ENCODE results near the gene NRSN1.
"Not testable (repeated sequence)": the region's sequence is repeated elsewhere in the genome, so short reads cannot be mapped to it uniquely, and the experiment has no call there.

Gene NRSN1, protein sequence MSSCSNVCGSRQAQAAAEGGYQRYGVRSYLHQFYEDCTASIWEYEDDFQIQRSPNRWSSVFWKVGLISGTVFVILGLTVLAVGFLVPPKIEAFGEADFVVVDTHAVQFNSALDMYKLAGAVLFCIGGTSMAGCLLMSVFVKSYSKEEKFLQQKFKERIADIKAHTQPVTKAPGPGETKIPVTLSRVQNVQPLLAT

DNA sequence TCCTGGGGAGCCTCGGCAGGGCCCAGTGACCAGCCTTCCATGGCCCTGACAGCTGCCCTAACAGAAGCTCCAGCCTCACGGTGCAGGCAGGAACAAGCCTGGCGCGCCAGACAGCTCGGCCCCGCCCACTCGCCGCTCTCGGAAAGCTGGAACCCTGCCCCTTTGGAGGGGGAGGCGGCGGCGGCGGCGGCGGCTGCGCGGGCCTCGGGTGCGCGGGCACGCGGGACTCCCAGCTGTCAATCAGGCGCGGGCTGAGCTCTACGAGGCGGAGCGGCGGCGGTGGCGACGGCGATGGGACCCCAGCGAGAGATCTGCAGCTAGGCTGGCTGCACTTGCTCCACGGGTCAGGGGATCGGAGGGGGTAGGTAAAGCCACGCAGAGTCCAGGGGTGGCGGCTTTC lies at the start of gene NRSN1:
Gene NRSN1, plus strand, starts transcription at position 236 of the 400 bp plus-strand sequence. CDS start 8,113 bp downstream, outside the sequence.
- DNase-seq, result peak; percentile 57

DNA sequence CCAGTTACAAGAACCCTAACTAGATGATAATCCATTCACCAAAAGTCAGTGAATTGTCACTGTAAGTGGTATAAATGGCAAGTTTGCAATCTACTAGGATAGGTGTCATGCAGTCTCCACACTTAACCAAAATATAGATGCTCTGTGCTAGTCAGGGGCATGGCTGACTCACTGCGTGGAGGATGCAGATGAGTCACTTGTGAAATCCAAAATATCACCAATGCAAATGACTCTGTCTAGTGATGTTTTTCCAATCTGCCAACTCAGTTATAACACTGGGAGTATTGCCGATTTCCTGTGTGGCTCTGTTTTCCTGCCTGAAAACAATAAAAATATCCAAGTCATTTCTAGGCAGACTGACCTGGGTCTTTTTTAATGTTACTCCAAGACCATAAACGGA lies 47.8 kb upstream of the NRSN1 start:
- no peak for DNase-seq

DNA sequence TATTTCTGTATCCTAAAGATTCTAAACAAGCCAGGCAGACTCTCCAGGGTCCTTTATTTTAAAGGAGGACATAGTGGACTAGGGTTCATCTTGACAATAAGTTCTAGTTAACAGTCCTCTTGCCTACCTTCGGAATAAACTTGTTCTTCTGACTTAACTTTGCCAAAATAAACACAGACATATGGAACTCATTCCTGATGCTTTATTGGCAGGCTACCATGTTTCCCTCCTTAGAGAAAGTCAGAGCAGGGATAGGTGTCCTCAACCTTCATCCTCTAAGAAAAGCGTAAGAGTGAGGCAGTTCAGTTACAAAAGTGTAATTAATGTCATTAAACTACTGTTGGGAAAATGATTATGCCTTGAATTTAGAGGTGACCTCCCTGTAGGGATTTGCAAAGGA lies 46.9 kb upstream of the NRSN1 start:
- DNase-seq, result no peak

DNA sequence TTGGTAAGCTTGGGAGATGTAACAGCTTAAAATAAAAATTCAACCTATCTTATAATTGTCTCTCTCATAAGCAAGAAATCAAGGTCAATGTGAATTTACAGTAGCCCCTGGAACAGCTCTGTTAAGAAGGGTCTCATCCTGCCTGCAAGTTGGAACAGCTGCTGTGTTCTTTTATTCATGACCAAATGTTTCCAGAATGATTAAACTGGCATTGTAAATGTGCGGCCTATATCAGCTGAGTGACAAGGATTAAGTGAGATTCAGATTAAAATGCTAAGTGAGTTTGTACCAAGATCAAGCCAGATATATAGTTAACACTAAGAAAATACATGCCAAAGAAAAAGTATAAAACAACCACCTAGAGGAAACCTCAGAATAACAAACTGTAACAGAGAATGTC lies 45.3 kb upstream of the NRSN1 start:
- DNase-seq, result no peak

DNA sequence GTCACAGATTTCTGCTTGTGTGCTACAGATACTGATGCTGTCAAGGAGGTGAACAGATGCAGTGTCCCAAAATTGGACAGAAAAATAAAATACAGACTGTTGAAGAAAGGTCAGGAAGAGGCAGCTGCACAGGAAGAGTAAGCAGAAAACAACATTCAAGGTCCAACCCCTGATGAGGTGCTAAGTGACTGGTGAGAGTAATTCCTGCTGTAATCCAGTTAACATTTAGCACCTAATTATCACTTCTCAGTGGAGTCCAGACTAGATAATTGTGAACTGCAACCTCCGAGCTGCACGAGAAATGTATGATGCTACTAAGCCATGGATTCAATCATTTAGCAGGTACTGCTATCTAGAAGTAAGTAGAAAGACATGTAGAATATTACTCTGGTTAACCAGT lies 36.3 kb upstream of the NRSN1 start:
- no peak for DNase-seq

DNA sequence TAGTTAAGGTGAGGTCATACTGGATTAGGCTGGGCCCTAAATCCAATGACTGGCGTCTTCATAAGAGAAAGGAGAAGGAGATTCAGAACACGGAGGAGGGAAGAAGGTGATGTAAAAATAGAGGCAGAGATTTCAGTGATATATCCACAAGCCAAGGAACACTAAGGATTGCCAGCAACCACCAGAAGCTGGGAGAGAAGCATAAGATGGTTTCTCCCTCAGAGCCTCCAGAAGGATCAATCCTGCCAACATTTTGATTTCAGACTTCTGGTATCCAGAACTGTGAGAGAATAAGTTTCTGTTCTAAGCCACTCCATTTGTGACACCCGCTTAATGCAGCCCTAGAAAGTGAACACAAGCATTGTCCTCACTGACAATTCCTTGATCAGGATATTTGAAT lies 33.6 kb upstream of the NRSN1 start:
- no peak for DNase-seq

DNA sequence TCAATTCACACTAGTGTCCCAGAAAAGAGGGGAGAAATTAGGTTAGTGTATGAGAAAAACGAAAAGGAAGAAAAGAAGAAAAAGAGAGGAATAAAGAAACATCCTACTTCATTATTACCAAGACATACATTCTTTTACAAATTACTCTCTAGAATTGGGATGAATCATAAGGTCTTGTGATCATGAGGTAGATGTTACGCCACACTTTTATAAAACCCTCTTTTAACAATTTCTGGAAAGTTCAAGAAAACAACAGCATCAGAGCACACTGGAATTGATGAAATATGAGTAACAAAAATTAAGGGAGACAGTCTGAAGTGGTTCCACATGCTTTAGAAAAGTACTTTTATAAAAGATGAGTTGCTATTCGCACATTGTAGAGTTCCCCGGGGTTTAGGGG lies 32.6 kb upstream of the NRSN1 start:
- DNase-seq, result no peak

DNA sequence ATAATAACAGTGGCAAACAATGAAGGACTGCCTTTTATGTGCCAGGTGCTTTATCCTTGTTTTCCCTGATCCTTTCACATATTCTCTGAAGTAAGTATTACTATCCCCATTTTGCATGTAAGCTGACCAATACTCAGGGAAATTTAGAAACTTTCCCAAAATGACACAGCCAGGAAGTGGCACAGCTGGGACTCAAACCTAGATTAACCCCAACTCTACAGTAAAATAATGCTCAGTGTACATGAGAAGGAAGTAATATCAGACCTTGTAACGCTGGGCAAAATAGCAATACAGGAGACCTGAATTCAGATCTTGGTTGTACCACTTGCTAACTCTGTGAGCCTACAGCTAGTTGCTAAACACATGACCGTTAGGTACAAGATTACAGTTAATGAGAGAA lies 26.8 kb upstream of the NRSN1 start:
- DNase-seq, result no peak

DNA sequence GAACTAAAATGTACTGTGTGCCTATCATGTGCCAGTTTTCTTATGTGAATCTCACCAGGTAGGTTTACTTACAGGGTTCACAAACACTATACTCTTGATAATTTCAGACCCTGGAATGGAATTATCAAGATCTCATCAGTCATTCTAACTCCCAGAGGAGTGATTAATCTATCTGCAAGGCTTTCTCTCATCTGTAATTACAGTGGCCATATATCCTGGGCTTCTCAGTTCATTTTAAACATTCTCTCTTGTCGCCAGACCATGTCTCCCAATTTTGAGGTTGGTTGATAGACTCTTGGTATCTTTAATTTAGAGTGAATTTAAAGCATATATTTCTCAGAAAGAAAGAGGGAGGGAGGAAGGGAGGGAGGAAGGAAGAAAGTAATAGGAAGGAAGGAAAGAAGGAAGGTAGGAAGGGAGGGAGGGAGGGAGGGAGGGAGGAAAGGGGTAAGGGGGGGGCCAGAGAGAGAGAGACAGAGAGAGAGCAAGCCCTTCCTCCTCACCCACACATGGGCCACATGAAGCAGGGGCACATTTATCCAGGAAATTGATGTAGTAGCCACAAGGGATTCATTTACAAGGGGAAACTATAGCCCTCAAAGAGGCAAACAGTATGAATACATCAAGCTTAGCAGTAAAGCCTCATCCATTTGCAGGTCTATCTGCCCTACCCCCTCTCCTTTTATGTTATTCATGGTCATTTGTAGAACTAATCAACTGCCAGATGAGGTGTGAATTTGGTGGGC lies 25.8 kb upstream of the NRSN1 start:
- no peak for DNase-seq

DNA sequence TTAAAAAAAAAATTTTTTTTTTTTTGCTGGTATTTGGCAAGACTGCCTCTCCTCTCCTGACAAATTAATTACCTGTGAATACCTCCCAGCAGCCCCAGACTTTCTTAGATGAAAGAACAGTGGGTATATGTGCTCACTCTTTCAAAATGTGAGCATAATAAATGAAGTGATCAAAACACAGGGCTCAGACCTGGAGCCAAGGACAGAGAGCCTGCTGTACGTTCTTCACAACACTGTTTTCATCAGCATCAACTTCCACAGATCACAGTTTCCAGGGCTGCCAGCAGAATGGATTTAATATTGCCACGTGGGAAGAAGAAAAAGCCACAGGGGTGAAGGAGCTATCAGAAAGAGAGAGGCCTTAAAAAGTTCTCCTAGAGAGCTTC lies 25.3 kb upstream of the NRSN1 start:
- no peak for DNase-seq

DNA sequence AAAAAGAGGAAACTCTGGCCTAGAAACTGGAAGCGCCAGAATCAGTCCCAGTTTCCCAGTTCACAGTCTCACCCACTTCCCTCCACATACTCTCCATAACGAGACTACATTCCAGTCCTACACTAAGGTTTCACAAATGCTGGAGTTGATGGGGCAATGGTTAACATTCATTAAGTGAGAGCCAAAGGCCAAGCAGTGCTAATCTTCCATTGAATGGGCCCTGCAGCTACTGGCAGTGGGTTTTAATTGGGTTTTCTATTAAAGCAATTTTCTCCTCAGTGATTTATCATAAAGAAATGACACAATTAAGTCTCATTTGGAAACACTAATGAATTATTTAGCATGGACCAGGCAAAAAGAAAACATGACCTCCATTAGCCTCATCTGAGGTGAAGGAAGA lies 20.8 kb upstream of the NRSN1 start:
- no peak for DNase-seq

DNA sequence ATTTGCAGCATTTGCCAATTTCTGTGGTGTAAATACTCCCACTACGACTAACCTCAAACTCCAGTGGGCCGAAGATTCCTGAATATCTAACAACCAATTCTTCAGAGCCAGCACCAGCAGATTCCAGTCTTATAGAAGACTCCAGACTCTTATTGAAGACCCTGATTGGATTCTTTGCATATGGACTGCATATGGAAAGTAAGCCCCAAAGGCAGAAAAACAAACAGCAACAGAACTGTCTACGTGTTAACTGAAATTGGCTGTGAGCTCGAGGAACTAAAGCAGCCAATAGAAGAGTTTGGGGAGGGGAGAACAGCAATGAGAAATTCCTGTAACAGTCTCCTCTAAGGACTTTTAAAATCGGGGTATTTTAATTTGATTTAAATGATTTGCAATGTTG lies 19.7 kb upstream of the NRSN1 start:
- DNase-seq, result no peak

DNA sequence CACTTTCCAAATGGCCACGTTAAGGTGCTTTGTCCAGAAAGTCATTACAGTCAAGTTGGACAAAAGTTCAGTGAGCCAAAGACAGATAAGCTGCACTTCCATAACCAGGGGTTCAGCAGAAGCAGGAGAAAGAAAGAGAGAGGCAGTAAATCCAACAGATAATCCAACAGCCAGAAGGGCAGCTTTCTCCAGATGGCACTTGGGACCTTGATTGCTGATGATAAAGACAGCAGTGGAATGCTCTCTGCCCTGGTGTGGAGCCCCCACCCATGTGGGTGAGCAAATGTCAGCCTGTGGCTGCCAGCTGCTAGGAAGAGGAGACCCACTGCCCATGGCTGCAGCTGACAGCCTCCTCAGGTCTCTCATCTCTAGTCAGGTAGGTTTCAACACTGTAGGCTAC lies 18.7 kb upstream of the NRSN1 start:
- no peak for DNase-seq

DNA sequence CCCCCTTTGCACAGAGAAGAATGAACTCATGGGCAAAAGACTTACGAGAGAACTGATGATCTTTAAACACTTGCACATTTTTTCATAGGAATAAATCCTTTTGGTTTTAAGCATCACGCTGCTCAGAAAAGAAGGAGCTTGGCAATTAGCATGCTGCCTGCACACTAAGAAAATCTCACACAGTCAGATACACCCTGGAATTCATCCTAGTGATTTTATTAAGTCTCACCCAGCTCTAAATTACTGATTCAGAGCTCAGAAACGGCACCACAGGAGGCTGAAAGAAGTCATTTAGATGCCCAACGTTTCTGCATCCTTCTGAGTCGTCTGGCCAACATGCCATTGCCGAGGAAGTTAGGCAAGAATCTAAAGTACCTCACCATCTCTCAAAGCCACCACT lies 18.0 kb upstream of the NRSN1 start:
- DNase-seq, result no peak

DNA sequence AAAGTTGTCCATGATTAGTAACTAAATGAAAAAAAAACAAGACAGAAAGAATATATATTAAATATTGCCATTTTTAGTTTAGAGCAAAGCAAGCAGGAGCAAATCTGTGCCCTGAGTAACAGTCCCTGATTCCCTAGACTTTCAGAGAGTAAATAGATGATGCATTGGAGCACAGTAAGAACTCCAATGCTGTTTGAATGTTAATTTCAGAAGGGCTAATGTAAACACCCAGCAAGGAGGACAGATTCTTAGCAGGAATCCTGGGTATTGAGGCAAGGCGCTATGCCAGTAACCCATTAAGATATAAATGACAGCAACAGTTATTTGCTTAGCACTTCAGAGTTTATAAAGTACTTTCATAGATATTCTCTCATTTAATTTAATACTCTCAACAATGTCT lies 15.6 kb upstream of the NRSN1 start:
- no peak for DNase-seq

DNA sequence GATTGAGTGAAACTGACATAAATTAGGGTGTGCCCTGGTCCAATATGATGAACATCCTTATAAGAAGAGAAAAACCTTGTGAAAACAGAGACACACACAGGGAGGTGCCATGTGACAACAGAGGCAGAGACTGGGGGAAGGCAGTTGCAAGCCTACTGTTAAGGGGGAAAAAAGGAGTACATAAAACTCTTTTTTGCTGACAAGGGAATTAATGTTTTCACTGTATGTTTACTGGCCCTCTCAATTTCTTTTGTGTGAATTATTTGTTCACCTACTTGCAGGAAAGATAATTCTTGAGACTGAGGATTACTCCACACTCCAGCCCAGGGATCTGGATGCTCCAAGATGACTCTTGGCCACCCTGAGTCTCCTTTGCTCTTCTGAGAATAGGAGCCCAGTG lies 12.1 kb upstream of the NRSN1 start:
- DNase-seq, result no peak

DNA sequence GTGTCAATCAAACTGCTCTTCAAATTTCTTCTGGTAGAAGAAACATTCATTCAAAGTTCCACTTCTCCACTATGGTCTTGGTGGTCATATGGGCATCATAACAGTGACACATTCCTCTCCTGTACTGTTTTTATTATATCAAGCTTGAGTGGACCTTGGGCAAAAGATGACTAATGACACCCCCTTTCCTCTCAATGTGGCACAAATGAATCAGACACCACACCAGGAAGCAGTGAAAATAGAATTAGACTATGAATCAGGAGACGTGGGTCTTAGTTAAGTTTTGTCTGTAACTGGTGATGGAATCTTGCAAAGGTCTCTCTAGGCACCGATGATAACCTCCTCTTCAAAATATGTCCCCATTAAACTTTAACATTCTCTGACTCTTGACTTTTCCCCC lies 9.0 kb upstream of the NRSN1 start:
- no peak for DNase-seq

DNA sequence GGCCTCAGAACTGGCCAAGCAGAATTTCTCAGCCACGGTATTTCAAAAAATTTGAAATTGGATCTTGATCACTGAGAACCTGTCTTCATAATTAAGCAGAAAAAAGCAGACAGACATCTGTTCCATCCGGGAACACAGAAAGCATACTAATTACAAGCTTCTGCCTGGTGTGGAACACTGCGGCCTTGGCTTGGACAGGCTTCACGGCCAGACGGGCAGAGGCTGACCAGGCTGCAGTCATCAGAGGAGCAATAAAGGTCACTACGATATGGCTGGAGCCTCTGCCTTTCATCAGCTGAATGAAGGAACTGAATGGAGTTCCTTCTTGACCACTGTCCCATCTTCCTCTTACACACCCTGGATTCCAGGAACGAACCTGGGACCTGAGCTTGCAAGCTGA lies 3.9 kb upstream of the NRSN1 start:
- DNase-seq, result peak; percentile 19

DNA sequence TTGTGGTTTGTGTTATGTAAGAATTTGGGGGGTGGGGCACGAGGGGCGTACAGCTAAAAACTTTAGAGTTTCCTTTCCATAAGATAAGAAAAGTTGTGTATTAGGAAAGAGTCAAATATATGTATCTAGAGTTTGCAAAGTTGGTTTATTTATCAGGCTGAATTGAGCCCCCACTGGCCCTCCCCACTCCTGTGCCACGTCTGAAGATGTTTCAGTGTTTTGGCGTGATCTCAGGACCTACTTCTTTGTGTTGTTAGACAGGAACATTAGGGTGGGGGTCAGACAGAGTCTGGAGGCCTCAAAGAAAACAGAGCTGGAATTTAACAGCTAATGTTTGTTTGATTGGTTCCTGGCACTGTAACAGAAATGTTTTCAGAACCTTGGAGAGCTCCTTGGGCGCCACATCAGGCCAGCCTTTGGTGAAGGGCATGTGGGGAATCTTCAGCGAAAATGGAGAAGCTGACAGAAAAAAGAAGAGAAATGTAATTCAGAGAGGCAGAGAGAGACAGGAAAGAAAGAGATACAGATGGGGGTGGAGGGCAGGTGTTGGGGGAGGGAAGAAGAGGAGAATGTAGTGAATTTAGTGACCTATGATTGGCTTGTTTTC lies 674 bp downstream of the NRSN1 start:
- no peak for DNase-seq

DNA sequence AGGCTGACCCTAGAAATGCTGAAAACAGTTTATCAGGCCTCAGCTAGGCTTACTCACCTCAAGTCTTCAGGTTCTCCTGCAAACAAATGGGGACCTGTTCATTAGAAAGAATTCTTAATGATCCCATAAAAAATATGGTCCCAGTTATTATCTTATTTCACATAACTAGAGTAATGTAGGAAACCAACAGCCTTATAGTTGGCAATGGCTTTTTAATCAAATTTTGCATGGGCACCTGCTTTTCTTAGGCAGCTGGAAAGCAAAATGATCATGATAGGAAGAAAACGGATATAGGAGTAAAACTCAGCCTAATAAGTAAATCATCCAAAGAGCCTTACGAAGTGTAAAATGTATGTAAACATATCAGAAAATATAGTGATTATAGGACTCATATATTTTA lies 1.3 kb downstream of the NRSN1 start:
- no peak for DNase-seq

DNA sequence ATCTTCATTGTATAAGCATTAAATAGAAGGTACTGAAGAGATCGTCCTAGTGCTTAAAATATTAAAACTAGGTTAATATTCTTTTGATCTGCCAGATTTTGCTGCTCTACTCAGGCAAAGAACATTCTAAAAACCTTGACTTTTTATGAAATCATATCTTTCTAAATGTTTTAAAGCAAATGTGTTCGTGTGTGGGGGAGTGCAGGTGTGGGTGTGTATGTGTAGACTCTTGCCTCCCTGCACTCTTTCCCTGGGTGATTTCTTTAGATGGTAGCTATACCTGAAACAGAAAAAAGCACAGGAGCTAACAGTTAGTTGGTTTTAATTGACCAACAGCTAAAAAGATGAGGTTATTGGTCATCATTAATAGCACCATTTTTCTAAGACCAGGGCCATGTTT lies 5.7 kb downstream of the NRSN1 start:
- DNase-seq, result no peak

DNA sequence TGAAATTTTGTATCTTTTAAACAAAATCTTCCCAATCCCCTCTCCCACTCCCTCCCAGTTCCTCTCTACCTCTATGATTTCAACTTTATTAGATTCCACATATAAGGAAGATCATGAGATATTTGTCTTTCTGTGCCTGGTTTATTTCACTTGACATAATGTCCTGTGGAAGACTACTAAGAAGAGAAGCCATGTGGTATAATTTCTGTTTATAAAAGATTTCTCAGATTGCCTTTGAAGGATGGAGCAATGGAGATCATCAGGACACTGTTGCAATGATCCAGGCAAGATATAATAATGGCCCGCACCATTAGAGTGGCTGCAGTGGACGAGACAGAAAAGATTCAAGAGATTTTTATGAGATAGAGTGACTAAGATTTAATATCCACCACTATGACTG lies 13.1 kb downstream of the NRSN1 start:
- no peak for DNase-seq

DNA sequence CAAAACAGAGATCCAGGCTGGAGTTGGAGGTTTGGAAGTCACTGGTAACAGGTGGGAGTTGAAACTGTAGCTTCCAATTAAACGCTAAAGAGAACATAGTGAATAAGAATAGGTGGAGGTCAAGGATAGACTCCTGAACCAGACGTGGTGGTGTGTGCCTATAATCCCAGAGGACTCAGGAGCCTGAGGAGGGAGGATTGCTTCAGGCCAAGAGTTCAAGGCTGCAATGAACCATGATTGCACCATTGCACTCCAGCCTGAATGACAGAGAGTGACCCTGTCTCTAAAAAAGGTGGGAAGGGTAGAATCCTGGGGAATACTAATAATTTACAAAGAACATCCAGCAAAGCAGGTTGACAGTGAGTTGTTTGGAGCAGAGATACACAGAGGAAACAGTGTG lies 13.6 kb downstream of the NRSN1 start:
- DNase-seq, result no peak

DNA sequence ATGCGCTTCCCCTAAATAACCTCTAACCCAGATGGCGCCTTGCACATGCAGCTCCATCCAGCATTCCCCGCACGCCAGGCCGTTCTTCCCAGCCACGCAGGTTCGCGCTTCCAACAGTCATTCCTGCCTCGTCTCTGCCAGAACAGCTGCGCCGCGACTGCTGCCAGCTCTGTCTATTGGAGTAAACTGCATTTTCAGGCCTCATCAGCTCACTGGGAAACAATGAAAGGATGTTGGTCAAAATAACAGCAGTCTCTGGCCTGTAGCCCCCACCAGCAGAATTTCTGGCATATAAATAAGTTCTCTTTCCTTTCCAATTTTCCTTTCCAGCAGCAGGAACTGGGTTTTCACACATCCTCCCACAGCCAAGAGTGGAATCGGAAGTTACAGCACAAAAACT lies 14.6 kb downstream of the NRSN1 start:
- no peak for DNase-seq

DNA sequence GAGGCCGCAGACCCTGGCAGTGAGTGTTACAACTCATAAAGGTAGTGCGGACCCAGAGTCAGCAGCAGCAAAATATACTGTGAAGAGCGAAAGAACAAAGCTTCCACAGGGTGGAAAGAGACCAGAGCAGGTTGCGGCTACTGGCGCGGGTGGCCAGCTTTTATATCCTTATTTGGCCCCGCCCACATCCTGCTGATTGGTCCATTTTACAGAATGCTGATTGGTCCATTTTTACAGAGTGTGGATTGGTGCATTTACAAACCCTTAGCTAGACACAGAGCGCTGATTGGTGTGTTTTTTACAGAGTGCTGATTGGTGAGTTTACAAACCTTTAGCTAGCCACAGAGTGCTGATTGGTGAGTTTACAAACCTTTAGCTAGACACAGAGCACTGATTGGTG lies 16.7 kb downstream of the NRSN1 start:
- not testable (repeated sequence) for DNase-seq

All from NCI-H1694 treated with DMSO at 0.1 percent for 48 hours (cell line).